Endothelial cell of umbilical vein (primary cell): Measurements from ENCODE around the gene PPP1R3F. TPM values are rescaled to one million over a fixed set of nuclear protein-coding genes. Genes with fewer than 3 reads are reported as not detected.

Experiments used
- BruUV-seq: library from RNA; stranded (reverse); fragments of 400-500 nt; replicated peaks from 2 replicates; lab custom pipeline; 2021; lab: Mats Ljungman, UMichigan
- CTCF ChIA-PET: fragments of 300-600, 350-600 bp; sonication (Branson Sonifier 250); formaldehyde crosslinking; loops from one replicate; lab custom pipeline; 2021; ENCODE audit warnings: antibody characterized with exemption, inconsistent platforms; lab: Charles Lee
- POLR2A ChIA-PET: fragments of 300-600, 350-600 bp; sonication (Branson Sonifier 250); formaldehyde crosslinking; loops from one replicate; lab custom pipeline; 2021; ENCODE audit warnings: antibody characterized with exemption, inconsistent platforms; lab: Charles Lee
- DNase-seq: peaks from one replicate; pipeline ENCODE4 v3.0.0-alpha.2; 2011; ENCODE audit warnings: low read depth, low spot score
- FAIRE-seq: peaks from 2 replicates; lab custom pipeline; 2011; peaks lifted over from hg19 to GRCh38; lab: Jason Lieb, UNC
- H2AFZ ChIP-seq: 2 replicates; pipeline ENCODE4 v1.6.0; 2012; ENCODE audit warnings: low read depth, low read length, control low read depth, inconsistent platforms
- H3K27ac ChIP-seq: 2 replicates; pipeline ENCODE4 v1.5.1; 2011; ENCODE audit warnings: low read depth, mild to moderate bottlenecking, control low read depth, low read length, moderate library complexity; ENCODE audit not compliant: insufficient read depth
- H3K27me3 ChIP-seq, 2 experiments: 2 replicates each; pipeline versions ENCODE4 v1.6.0 to v1.6.1; 2011; ENCODE audit warnings: low read length in 2 of 2, mixed read lengths in 1 of 2; ENCODE audit not compliant: control insufficient read depth in 2 of 2, insufficient read depth in 2 of 2
- H3K36me3 ChIP-seq, 2 experiments: 2 replicates in 1 of 2; 3 replicates in 1 of 2; pipeline ENCODE4 v1.5.1; 2011; ENCODE audit warnings: low read length in 2 of 2, mild to moderate bottlenecking in 1 of 2, moderate library complexity in 1 of 2; ENCODE audit not compliant: control insufficient read depth in 2 of 2, insufficient read depth in 2 of 2; ENCODE audit errors: extremely low read depth in 1 of 2
- H3K4me1 ChIP-seq: 3 replicates; pipeline ENCODE4 v1.5.1; 2011; ENCODE audit warnings: mild to moderate bottlenecking, low read length; ENCODE audit not compliant: control insufficient read depth, insufficient read depth; ENCODE audit errors: extremely low read depth
- H3K4me2 ChIP-seq: 2 replicates; pipeline ENCODE4 v1.6.1; 2011; ENCODE audit warnings: low read length, control low read depth, mixed read lengths; ENCODE audit not compliant: insufficient read depth
- H3K4me3 ChIP-seq, 3 experiments: fragments of 200-600 bp in 1 of 3; sonication (generic), shearing (Covaris generic) in 1 of 3; replicated peaks in 1 of 3; 2 replicates each; pipeline ENCODE4 v1.5.1; 2011 to 2016; ENCODE audit warnings: control low read depth in 3 of 3, low read length in 3 of 3, mild to moderate bottlenecking in 2 of 3, inconsistent platforms in 1 of 3, low read depth in 1 of 3, moderate library complexity in 1 of 3; ENCODE audit not compliant: insufficient read depth in 1 of 3
- H3K79me2 ChIP-seq: 2 replicates; pipeline ENCODE4 v1.6.0; 2012; ENCODE audit warnings: low read length, inconsistent platforms; ENCODE audit not compliant: control insufficient read depth, insufficient read depth
- H3K9ac ChIP-seq: replicated peaks from 2 replicates; pipeline ENCODE3; 2011; ENCODE audit warnings: low read length, control low read depth; ENCODE audit not compliant: insufficient read depth; ENCODE audit errors: extremely low read depth
- H3K9me1 ChIP-seq: replicated peaks from 3 replicates; pipeline ENCODE4 v1.6.0; 2011; ENCODE audit warnings: mild to moderate bottlenecking, low read length; ENCODE audit not compliant: control insufficient read depth, insufficient read depth; ENCODE audit errors: extremely low read depth
- H3K9me3 ChIP-seq: replicated peaks from 2 replicates; pipeline ENCODE4 v1.5.1; 2012; ENCODE audit warnings: low read length, inconsistent platforms; ENCODE audit not compliant: control insufficient read depth, insufficient read depth
- H4K20me1 ChIP-seq: replicated peaks from 2 replicates; pipeline ENCODE3; 2011; ENCODE audit warnings: mild to moderate bottlenecking, low read length; ENCODE audit not compliant: control insufficient read depth, insufficient read depth; ENCODE audit errors: extremely low read depth
- CTCF ChIP-seq, 2 donors: IDR thresholded peaks; 1 replicate in 1 of 2; 2 replicates in 1 of 2; pipeline ENCODE4 v1.5.1; 2011; ENCODE audit warnings: low read length in 2 of 2, mild to moderate bottlenecking in 2 of 2, moderate library complexity in 2 of 2, control low read depth in 1 of 2, inconsistent platforms in 1 of 2, low read depth in 1 of 2; ENCODE audit not compliant: insufficient read depth in 1 of 2; ENCODE audit errors: extremely low read depth in 1 of 2
- EZH2 ChIP-seq: IDR thresholded peaks from 2 replicates; pipeline ENCODE4 v1.6.1; 2012; ENCODE audit warnings: borderline replicate concordance, low read depth, mild to moderate bottlenecking, moderate library complexity, low read length, inconsistent platforms; ENCODE audit not compliant: severe bottlenecking
- FOS ChIP-seq: IDR thresholded peaks from 2 replicates; pipeline ENCODE4 v1.6.1; 2011; ENCODE audit warnings: mild to moderate bottlenecking, low read length, moderate library complexity, borderline replicate concordance; ENCODE audit not compliant: insufficient read depth
- GATA2 ChIP-seq: IDR thresholded peaks from 2 replicates; pipeline ENCODE4 v1.7.0; 2011; ENCODE audit warnings: low read depth, mild to moderate bottlenecking, moderate library complexity, mixed read lengths, low read length; ENCODE audit not compliant: insufficient read length, insufficient read depth
- JUN ChIP-seq: IDR thresholded peaks from 2 replicates; pipeline ENCODE4 v1.6.1; 2011; ENCODE audit warnings: borderline replicate concordance, low read depth; ENCODE audit not compliant: insufficient read length, insufficient read depth
- MAX ChIP-seq: IDR thresholded peaks from 2 replicates; pipeline ENCODE4 v1.6.1; 2011; ENCODE audit not compliant: insufficient read depth, insufficient read length
- MYC ChIP-seq: IDR thresholded peaks from one replicate; pipeline ENCODE4 v1.6.1; 2011; ENCODE audit warnings: mild to moderate bottlenecking, low read depth, low read length
- POLR2A ChIP-seq: IDR thresholded peaks from 2 replicates; pipeline ENCODE4 v1.6.1; 2012; ENCODE audit warnings: low read depth, mild to moderate bottlenecking, control low read depth, low read length
- POLR2AphosphoS5 ChIP-seq: IDR thresholded peaks from 2 replicates; pipeline ENCODE4 v1.6.1; 2012; ENCODE audit warnings: low read depth, mild to moderate bottlenecking, control low read depth, low read length, moderate library complexity; ENCODE audit not compliant: insufficient read depth
- dilution Hi-C: fragments of 300-500 bp; cut with MboI; formaldehyde crosslinking; loops from one replicate; pipeline ENCODE4 v1.15.0; 2019; ENCODE audit warnings: low sequenced_read_pairs; ENCODE audit not compliant: extremely low pct_ligation_motif_present
- intact Hi-C: fragments of 100-400 bp; cut with micrococcal nuclease; formaldehyde crosslinking; loops from one replicate; pipeline ENCODE4 v1.10.0; 2022
- polyA plus RNA-seq, 4 experiments: library from polyadenylated mRNA; depleted of rRNA in 3 of 4; stranded (reverse) in 3 of 4; unstranded in 1 of 4; fragments of >200 nt; gene quantifications; 2 replicates each; pipeline versions ENCODE4 v1.2.1 to v1.2.3, GENCODE V29; 2011 to 2012; ENCODE audit warnings: missing spikeins in 1 of 4
- total RNA-seq: library from RNA; stranded (reverse); gene quantifications from 2 replicates; pipeline ENCODE4 v1.2.3, GENCODE V29; 2021

The PPP1R3F gene
- total and polyA plus RNA-seq, 2 donors (not counting 3 experiments of a cell fraction or from before 2014, with no cell fraction given) = 1.5 to 2.5 TPM

- H3K4me1 ChIP-seq = no peaks in the 10 kb centered on the region
- H2AFZ ChIP-seq = no peak overlapping the region
- POLR2A ChIA-PET = no interaction called here
- no peaks in the 10 kb centered on the region for H4K20me1 ChIP-seq
- H3K27me3 ChIP-seq = no peaks in the 10 kb centered on the region
- no peak overlapping the region for H3K4me3 ChIP-seq
- CTCF ChIA-PET = no interaction called here
- no peaks in the 10 kb centered on the region for H3K9me1 ChIP-seq
- H3K36me3 ChIP-seq = peaks cover 0 to 5% of the 10 kb centered on the region in 2 experiments
- TF ChIP-seq MYC (no peak), POLR2AphosphoS5 (no peak), CTCF (IDR thresholded peaks at IDR 0.05; ENCODE audit: extremely low read depth in 1 of 2, insufficient read depth in 1 of 2, low read depth in 1 of 2, low read length in 2 of 2) (no peak), JUN (no peak), EZH2 (no peak), GATA2 (no peak), MAX (no peak), POLR2A (no peak), FOS (no peak)
- FAIRE-seq (no peak), DNase-seq (no peak)
- H3K27ac ChIP-seq = no peak overlapping the region
- no peak overlapping the region for H3K9ac ChIP-seq
- no TSS peak for BruUV-seq
- intact Hi-C loops (no loop called here), dilution Hi-C loops (no loop called here)
- no peaks in the 10 kb centered on the region for H3K9me3 ChIP-seq
- H3K79me2 ChIP-seq = no peaks in the 10 kb centered on the region
- H3K4me2 ChIP-seq = no peak overlapping the region
These were observed 19.5 kb upstream of the PPP1R3F start for GRCh38 chrX:49250066-49250465.
